Stimulated activated CD4-positive, alpha-beta T cell treated with anti-CD3 and anti-CD28 coated beads, Interleukin-4, amount 100 ng/mL, for 1 hour (primary cell): ENCODE results near the gene C18orf63.
"Not testable (repeated sequence)": the region's sequence is repeated elsewhere in the genome, so short reads cannot be mapped to it uniquely, and the experiment has no call there.

Source experiments
- DNase-seq: peaks from one replicate; pipeline ENCODE4 v3.0.0-alpha.2; 2020

The C18orf63 gene

GRCh38 chr18:74315464-74316256 lies at the start of gene C18orf63:
TSS of gene C18orf63 (plus strand) at chr18:74315839. CDS start at chr18:74317866, 2,027 bp downstream.
- no peak for DNase-seq

DNA sequence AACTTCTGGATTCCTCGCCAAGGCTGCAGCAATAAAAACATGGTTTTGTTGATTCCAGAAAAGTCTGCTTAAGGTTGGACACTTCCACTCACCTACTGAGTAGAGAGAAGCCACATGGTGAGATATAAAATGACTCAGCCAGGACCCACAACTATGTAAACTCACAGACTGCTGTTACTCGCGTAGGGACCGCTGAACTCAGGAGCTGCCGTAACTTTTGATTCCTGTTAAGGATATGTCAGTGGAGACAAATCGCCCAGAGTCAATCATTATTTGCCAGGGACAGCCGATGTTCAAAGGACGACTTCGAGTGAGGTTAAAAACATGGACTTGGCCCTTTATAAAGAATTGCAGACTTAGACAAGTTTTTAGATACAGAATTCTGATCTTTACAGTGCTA lies 49.5 kb upstream of the C18orf63 start:
- no peak for DNase-seq

DNA sequence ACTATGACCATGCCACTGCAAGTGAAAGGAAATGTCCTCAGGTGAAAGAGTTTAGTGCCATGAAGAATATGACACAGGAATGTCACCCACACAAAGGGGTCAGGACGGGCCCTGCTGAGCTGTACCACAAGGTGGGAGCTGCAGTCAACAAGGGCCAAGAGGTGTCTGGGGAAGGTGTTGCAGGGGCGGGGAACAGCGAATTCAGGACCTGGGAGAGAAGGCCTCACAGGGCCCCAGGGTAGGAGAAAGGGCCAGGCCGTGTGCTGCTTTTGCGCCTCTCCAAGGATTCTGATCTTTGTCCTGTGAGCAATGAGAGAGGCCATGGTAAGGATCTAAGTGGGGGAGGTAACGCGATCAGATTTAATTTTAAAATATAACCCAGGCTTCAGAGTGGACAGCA lies 47.5 kb upstream of the C18orf63 start:
- DNase-seq, result no peak

GRCh38 chr18:74268933-74269620 lies 46.6 kb upstream of the C18orf63 start:
- no peak for DNase-seq

- DNase-seq, result no peak
Observed at GRCh38 chr18:74271635-74272034, 44.0 kb upstream of the C18orf63 start.

DNA sequence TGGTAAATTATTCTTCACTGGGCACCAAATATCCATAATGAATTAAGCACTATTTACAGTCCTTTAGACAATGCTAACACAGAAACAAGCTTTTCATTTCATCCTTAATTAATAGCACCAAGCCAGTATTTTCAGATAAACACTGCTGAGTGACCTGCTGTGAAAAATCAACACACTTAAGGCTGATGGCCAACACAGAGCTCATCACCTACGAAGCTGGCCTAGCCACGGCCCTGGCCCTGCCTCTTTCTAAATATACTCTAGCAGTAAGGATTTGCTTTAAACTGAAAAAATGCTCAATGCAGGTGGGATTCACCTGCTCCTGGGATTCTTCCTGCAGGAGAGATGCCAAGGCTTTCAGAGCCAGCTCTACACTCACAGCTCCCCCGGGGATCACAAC lies 42.2 kb upstream of the C18orf63 start:
- no peak for DNase-seq

DNA sequence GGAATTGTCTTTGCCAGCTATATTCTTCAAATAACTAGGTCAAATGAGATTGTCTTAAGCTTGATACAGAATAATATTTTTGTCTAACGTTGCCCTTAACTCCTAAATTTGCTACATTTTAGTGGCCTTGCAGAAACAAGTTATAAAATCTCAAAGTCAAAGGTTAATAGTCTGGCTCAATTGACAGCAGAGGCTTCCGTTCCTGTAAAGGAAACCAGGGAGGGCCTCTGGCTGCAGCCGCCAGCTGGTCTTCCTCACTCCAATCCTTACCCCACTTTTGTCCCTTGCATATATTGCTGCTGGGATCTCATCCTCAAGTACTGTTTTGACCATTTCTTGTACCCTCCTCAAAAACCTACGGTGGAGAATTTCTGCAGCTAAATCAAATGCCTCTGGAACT lies 40.9 kb upstream of the C18orf63 start:
- DNase-seq, result no peak

- no peak for DNase-seq
Observed at GRCh38 chr18:74275736-74276135, 39.9 kb upstream of the C18orf63 start.

DNA sequence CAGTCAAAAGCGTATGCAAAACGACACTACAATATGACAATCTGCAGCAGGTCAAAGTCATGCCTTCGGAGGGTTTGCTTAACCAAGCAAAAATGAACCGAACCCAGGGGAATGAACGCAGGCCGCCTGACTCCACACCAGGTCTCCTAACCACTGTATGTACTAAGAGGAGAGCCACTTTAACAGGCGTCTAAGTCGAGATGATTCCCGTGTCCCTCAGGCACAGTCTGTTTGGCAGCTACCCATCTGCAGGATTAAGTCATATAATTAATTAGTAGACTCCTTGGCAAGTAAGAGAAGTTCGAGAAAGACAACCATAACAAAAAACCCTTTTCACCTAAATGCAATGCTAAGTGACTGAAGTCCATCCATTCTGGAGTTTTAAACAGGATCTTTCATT lies 39.0 kb upstream of the C18orf63 start:
- DNase-seq, result no peak

DNA sequence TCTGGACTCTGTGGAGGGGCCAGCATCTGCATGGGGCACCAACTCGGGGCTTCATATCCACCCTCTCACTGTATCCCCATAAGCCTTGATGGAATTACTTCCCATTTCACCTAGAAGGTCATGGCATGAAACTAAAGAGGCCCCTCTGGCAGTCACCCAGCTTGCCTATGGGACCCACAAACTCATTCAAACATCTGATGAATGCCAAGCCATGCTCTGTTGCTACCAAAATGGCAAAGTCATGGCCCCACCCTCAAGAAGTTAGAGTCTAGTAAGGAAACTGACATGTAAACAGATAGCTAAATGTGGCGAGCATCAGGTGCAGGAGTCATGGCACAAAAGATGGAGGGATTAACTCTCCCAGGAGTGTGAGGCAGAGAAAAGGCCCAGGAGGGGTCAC lies 38.3 kb upstream of the C18orf63 start:
- DNase-seq, result no peak

DNA sequence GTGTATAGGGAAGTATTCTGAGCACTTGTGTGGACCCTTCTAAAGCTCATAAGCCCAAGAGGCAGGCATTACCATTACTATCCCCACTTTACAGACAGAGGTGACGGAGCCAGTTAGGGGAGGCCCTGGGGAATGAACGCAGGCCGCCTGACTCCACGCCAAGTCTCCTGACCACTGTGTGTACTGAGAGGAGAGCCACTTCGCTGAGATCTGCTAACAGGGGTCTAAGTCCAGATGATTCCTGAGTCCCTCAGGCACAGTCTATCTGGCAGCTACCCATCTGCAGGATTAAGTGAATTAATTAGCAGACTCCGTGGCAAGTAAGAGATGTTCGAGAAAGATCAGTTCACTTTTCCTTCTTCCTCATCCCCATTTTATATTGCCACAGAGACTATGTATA lies 37.6 kb upstream of the C18orf63 start:
- no peak for DNase-seq

GRCh38 chr18:74278983-74279382 lies 36.7 kb upstream of the C18orf63 start:
- DNase-seq, result no peak

DNA sequence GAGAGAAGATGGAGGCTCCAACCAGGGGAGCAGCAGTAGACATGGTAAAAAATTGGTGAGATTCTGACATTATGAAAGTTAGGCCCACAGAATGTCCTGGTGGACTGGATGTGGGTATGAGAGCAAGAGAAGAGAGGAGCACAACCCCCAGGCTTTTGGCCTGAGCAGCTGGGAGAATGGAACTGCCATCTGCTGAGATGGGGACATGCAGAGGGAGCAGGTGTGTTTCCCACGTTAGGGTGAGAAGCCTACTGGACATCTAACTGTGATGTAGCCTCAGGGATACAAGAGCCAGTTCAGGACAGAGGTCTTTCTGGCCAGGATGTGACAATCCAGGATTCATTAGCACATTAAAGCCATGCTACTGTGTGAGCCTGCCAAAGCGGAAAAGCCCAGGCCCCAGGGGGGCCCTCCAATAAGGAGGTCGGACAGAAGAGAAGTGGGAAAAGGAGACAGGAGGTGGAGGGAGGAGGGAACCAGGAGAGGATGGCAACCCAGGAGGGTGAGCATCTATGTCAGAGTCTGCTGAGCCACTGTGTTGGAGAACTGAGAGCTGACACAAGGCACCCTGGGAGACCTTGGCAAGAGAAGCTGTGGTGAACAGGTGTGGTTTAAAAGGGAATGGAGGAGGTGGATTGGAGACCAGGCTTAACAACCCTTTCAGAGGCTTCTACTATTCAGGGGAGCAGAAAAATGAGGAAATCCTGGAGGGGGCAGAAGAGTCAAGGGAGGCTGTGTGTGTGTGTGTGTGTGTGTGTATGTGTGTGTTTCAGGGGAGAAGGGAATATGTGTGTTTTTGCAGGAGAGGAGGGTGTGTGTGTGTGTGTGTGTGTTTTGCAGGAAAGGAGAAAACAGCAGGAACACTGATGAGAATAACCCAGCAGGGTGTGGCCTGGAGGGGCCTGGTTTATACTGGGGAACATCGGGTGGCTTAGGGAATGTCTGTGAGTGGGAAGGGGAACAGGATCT lies 34.3 kb upstream of the C18orf63 start:
- DNase-seq, result no peak

- DNase-seq, result no peak
Observed at GRCh38 chr18:74281980-74282754, 33.5 kb upstream of the C18orf63 start.

DNA sequence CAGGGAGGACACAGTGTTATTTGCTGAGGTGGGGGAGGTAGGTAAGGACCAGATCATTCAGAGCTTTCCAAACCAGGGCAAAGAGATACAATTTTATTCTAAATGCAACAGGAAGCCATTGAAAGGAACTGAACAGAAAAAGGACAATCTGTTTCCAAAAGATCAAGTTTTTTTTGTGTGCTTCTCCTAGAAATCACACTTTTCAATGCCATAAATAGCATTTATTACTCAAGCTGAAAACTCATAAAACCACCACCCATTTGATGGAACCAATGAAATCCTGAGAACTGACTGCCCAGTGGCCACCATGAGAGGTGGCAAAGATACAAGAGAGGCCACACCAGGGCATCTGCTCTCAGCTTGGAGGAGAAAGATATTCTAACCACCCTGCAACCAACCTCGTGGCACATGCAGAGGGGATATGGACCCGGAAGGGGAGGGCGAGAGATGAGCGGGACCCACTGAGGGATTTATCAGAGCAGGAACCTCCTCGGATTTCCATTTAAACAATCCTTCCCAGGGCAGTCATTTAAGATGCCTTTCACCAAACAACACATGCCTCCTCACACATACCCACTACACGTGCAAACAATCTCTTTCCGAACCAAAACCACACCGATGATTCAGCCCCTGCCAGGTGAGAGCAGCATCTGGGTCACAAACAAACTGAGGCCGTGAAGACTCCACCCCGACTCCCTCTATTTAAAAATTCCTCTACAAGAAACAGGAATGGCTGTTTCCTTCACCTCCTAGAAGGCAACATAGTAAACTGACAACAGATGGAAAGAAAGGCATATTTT lies 32.7 kb upstream of the C18orf63 start:
- no peak for DNase-seq

DNA sequence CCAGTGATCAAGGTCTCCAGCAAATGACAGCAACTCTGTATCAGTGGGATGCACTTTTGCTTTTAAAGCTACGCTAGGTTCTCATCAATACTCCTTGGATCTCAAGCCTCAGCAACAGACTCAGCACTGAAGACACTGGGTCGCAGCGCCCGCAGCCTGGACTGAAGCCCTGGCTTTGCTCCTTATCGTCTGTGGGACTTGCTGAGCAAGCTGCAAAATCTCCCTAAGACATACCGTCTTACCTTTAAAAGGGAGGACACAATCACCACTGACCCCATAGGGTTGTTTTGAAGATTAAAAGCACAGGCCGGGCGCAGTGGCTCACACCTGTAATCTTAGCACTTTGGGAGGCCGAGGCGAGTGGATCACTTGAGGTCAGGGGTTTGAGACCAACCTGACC lies 32.0 kb upstream of the C18orf63 start:
- DNase-seq, result no peak

GRCh38 chr18:74284191-74284979 lies 31.3 kb upstream of the C18orf63 start:
- DNase-seq, result no peak

DNA sequence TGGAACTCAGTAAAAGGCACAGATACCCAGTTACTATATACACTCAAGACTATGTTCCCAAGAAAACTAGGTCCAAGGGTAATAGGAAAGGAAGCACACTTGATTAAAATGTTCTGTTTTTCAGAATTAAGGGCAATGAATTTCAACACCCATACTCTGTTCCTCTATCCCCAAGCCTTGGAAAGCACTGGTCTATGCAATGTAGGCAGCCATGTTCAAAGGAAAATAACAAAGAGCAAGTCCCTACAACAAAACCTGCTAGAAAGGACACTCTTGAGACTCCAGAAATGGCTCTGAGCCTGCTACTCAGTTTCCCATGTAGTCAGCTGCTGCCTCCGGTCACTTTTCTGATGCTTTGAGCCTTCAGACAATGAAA lies 30.7 kb upstream of the C18orf63 start:
- no peak for DNase-seq

DNA sequence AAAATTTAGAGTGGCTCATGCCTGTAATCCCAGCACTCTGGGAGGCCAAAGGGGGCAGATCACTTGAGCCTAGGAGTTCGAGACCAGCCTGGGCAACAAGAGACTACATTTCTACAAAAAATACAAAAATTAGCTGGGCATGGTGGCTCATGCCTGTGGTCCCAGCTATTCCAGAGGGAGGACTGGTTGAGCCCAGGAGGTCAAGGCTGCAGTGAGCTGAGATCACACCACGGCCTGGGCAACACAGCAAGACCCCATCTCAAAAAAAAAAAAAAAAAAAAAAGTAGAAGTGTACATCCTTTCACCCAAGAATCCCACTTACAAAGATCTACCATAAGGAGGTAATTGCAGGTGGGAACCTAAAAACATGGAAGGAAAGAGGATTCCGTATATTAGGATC lies 30.1 kb upstream of the C18orf63 start:
- DNase-seq, result not testable (repeated sequence)

- no peak for DNase-seq
Observed at GRCh38 chr18:74286106-74286855, 29.4 kb upstream of the C18orf63 start.
